Stimulated activated CD4-positive, alpha-beta T cell treated with anti-CD3 and anti-CD28 coated beads, Interleukin-1b, Interleukin-23, amount 100 ng/mL, for 24 hours (primary cell): ENCODE data around the gene INO80.
"Not testable (repeated sequence)": the region's sequence is repeated elsewhere in the genome, so short reads cannot be mapped to it uniquely, and the experiment has no call there.

ENCODE experiments used
- DNase-seq, 4 experiments: peaks; one replicate each; pipeline ENCODE4 v3.0.0-alpha.2; 2020; ENCODE audit warnings: low read depth in 4 of 4, low spot score in 1 of 4

Gene INO80

DNA sequence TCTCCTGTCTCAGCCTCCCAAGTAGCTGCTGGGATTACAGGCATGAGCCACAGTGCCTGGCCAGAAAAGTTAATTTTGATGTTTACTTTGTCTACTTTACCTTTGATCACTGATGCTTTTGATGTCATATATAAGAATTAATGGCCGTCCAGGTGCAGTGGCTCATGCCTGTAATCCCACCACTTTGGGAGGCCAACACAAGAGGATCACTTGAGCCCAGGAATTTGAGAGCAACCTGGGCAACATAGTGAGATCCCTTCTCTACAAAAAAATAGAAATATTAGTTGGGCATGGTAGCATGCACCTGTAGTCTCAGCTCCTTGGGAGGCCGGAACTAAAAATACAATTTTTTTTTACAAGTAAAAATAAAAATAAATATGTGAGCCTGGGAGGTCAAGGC, 6.8 kb upstream of the INO80 start:
- no peak for DNase-seq

DNA sequence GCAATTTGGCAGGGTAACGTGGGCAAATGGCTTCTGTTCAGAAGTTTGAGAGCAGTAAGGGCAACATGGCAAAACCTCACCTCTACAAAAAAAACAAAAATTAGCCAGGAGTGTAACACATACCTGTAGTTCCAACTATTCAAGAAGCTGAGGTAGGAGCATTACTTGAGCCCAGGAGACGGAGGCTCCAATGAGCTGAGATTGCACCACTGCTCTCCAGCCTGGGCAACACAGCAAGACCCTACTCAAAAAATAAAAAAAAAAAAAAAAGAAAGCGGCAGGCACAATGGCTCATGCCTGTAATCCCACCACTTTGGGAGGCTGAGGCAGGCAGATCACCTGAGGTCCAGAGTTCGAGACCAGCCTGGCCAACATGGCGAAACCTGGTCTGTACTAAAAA, 5.9 kb upstream of the INO80 start:
- DNase-seq = no peak

DNA sequence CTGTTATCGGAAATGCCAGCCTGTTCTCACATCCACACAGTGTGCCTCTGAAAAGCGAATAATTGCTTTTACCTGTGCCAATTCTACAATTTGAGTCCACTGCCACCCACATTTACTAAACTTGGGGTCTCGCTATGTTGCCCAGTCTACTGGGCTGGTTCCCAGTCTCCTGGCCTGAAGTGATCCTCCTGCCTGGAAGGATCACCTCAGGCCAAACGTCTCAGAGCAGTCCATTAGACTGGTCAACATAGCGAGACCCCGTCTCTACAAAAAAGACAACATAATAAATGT, 827 bp upstream of the INO80 start:
- no peak for DNase-seq

- DNase-seq = peak; percentile 47 to 65 (median 55)
Observed at GRCh38 chr15:41115652-41116115, 396 bp downstream of the INO80 start.

DNA sequence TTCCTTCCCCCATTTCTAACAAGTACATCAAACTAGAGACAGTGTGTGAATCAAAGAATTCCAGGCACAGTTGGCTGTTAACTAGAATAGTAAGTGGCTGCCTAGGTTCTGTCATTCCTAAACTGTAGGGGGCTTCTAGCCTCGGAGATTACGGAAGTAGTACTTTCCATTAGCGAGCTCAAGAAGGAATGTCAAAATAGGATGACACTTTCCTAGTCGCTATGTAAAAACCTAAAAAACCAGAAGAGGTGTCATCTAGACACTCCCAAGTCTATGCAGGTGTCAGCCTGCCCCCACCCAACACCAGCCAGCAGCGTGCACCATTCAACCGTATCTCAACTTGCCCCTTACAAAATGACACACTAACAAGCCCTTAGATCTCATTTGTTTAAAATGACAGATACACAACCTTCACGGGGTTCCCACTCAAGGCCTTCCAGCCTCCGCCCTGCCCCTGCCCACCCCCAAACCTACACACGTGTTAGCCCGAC, 874 bp downstream of the INO80 start:
- no peak for DNase-seq

GRCh38 chr15:41106947-41107346, 9.1 kb downstream of the INO80 start:
- no peak for DNase-seq

- DNase-seq = no peak
Observed at GRCh38 chr15:41105348-41106334, 10.4 kb downstream of the INO80 start.

DNA sequence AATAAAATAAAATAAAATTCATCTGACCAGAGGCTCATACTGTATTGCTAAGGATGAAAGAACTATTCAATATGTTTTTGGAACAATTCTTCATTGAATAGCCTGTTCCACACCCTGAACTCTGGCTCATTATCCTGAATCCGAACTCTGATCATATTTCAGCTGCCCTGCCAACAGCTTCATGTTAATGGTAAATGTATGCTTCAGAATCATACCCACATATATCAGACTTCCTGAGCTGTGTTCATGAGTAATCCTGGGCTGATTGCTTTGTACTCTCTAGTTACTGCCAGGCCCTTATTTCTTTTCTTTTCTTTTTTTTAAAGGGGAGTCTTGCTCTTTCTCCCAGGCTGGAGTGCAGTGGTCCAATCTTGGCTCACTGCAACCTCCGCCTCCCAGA, 11.8 kb downstream of the INO80 start:
- DNase-seq = no peak

- no peak for DNase-seq
Observed at GRCh38 chr15:41102854-41103253, 13.2 kb downstream of the INO80 start.

- no peak for DNase-seq
Observed at GRCh38 chr15:41096178-41096577, 19.9 kb downstream of the INO80 start.

- DNase-seq = no peak
Observed at GRCh38 chr15:41085029-41085428, 31.1 kb downstream of the INO80 start.

DNA sequence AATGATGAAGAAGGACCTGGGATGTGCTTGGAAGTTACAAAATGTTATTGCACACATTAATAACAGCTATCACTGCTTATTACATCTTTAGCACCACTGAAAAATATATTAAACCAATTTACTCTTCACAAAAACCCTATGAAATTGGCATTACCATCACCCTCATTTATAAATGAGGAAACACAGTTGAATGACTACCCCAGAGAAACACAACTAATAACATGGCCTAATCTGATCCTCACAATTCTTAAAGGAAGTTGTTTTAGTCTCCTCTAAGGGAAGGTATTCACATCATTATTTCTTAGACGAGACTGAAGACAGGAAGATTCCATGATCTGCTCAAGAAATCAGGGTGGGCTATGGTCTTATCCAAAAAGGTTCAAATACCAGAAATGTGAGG, 35.9 kb downstream of the INO80 start:
- DNase-seq = no peak

GRCh38 chr15:41079717-41080116, 36.4 kb downstream of the INO80 start:
- no peak for DNase-seq

GRCh38 chr15:41078879-41079278, 37.2 kb downstream of the INO80 start:
- DNase-seq = not testable (repeated sequence)

GRCh38 chr15:41078125-41078524, 38.0 kb downstream of the INO80 start:
- no peak for DNase-seq

GRCh38 chr15:41073028-41073427, 43.1 kb downstream of the INO80 start:
- no peak for DNase-seq

DNA sequence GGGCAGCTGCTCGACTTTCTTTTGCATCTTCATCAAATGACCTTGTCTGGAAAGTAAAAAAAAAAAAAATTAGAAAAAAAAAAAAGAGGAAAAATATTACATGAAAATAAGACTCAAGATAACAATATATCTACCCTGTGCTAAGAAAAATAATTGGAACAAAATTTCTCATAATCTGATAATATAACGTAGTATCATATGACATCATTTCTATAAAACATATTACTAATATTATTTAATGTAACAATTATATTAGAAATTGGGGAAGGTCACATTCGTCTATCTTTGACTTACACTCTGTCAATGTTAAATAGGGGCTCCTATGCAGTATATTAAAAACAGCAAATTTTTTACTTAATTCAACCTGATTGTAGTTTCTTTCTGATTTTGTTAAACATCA, 44.1 kb downstream of the INO80 start:
- DNase-seq = no peak

DNA sequence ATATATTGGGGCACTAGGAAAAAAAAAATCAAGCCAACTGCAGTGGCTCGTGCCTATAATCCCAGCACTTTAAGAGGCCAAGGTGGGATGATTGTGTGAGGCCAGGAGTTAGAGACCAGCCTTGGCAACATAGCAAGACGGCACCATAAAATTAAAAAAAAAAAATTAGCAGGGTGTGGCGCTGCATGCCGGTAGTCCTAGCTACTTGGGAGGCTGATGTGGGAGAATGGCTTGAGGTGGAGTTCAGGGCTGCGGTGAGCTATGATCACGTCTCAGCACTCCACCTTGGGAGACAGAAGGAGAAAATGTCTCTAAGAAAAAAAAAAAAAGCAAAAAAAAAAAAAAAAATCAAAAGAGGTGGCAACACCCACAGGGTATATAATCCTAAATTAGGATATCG, 49.6 kb downstream of the INO80 start:
- no peak for DNase-seq

- no peak for DNase-seq
Observed at GRCh38 chr15:41061667-41062066, 54.4 kb downstream of the INO80 start.

GRCh38 chr15:41060505-41060904, 55.6 kb downstream of the INO80 start:
- no peak for DNase-seq

GRCh38 chr15:41056810-41057209, 59.3 kb downstream of the INO80 start:
- DNase-seq = no peak

GRCh38 chr15:41055706-41056105, 60.4 kb downstream of the INO80 start:
- DNase-seq = no peak

DNA sequence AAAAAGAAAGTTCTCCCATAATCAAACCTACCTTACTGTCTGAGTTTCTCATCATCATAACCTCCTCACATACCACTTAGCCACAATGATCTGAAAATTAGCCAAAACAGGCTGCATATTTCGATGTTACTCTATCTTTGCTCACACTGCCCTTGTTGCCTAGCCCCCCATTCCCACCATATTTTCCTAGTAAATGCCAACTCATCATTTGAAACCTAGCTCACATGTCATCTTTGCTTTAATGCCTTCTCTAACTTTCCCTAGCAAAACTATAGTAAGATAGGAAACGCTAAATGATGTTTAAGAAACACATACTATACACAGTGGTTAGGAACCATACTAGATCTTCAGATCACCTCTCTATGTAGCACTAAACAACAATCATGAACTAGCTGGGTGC, 64.9 kb downstream of the INO80 start:
- DNase-seq = no peak
